PC-9 (cell line): ENCODE results near the gene THAP12.

ENCODE experiments used
- CTCF ChIP-seq: fragments of 200-600 bp; sonication (generic); conservative IDR thresholded peaks from 2 replicates; pipeline ENCODE4 v1.6.1; 2017; ENCODE audit warnings: mixed run types, antibody characterized with exemption, mild to moderate bottlenecking, moderate library complexity
- EZH2 ChIP-seq: fragments of 200-600 bp; sonication (generic); IDR thresholded peaks from 2 replicates; pipeline ENCODE4 v1.8.0; 2017; ENCODE audit warnings: antibody characterized with exemption, low read depth

DNA sequence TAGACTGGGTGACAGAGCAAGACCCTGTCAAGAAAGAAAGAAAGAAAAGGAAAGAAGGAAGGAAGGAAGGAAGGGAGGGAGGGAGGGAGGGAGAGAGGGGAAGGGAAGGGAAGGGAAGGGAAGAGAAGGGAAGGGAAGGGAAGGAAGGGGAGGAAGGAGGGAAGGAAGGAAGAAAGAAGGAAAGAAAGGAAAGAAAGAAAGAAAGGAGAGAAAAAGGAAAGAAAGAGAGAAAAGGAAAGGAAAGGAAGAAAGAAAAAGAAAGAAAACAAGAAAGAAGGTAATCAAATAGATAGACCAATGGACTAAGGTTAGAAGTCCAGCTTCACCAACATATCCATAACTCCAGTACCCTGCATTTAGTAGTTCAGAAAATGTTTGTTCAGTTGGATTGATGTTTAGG is 45.7 kb upstream of the THAP12 start:
- no peak for TF ChIP-seq EZH2
- no peak for TF ChIP-seq CTCF
